Parathyroid adenoma (tissue), 2 donors: ENCODE results near the gene CTRB2.

Source experiments
- H2AFZ ChIP-seq: fragments of 300-600 bp; sonication (generic); one replicate; pipeline ENCODE4 v1.7.0; 2017; ENCODE audit warnings: antibody characterized with exemption, mild to moderate bottlenecking
- H3K27ac ChIP-seq: fragments of 300-600 bp; sonication (generic); one replicate; pipeline ENCODE4 v1.7.0; 2017
- H3K27me3 ChIP-seq: fragments of 300-600 bp; sonication (generic); one replicate; pipeline ENCODE4 v1.7.0; 2017; ENCODE audit warnings: low read length; ENCODE audit not compliant: control insufficient read depth, insufficient read depth
- H3K36me3 ChIP-seq: fragments of 300-600 bp; sonication (generic); one replicate; pipeline ENCODE4 v1.7.0; 2017; ENCODE audit warnings: low read length; ENCODE audit not compliant: control insufficient read depth, insufficient read depth
- H3K4me1 ChIP-seq: fragments of 300-600 bp; sonication (generic); one replicate; pipeline ENCODE4 v1.7.0; 2017; ENCODE audit warnings: control low read depth
- H3K4me2 ChIP-seq: fragments of 300-600 bp; sonication (generic); one replicate; pipeline ENCODE4 v1.7.0; 2017; ENCODE audit warnings: low read length
- H3K4me3 ChIP-seq: fragments of 300-600 bp; sonication (generic); one replicate; pipeline ENCODE4 v1.7.0; 2017; ENCODE audit warnings: low read depth, low read length
- H3K79me2 ChIP-seq: fragments of 300-600 bp; sonication (generic); one replicate; pipeline ENCODE4 v1.7.0; 2017; ENCODE audit warnings: control low read depth
- H3K9ac ChIP-seq: fragments of 300-600 bp; sonication (generic); one replicate; pipeline ENCODE4 v1.7.0; 2017; ENCODE audit warnings: mild to moderate bottlenecking
- H3K9me3 ChIP-seq: fragments of 300-600 bp; sonication (generic); one replicate; pipeline ENCODE4 v1.7.0; 2017; ENCODE audit warnings: low read length; ENCODE audit not compliant: control insufficient read depth
- TF ChIP-seq, protein P1 (sequence below): fragments of 300-600 bp; sonication (generic); IDR thresholded peaks from one replicate; pipeline ENCODE4 v1.7.0; 2017; ENCODE audit warnings: antibody characterized with exemption, mild to moderate bottlenecking
- donor health status: primary hyperparathyroidism.

Gene CTRB2

DNA sequence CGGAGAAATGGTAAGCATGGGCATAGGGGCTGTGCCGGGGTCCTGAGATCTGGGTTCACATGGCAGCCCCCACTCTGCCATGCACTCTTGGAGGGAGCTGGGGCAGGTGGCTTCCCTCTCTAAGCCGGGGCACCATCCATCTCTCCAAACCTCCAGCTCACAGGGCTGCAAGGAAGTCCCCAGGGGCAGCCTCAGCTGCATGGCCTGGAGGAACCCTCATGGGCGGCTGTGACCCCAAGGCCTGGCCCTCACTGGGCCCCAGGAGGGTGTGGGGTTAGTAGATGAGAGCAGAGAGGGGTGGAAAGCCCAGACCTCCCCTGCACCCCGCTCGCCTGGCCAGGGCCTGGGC lies 2.6 kb downstream of the CTRB2 start:
- H2AFZ ChIP-seq, result no peak overlapping the region
- no peaks in the 10 kb centered on the region for H3K4me1 ChIP-seq
- no peaks in the 10 kb centered on the region for H3K9me3 ChIP-seq
- H3K9ac ChIP-seq, result no peak overlapping the region
- H3K27ac ChIP-seq, result no peak overlapping the region
- H3K4me3 ChIP-seq, result no peak overlapping the region
- H3K36me3 ChIP-seq, result no peaks in the 10 kb centered on the region
- TF ChIP-seq, protein P1, sequence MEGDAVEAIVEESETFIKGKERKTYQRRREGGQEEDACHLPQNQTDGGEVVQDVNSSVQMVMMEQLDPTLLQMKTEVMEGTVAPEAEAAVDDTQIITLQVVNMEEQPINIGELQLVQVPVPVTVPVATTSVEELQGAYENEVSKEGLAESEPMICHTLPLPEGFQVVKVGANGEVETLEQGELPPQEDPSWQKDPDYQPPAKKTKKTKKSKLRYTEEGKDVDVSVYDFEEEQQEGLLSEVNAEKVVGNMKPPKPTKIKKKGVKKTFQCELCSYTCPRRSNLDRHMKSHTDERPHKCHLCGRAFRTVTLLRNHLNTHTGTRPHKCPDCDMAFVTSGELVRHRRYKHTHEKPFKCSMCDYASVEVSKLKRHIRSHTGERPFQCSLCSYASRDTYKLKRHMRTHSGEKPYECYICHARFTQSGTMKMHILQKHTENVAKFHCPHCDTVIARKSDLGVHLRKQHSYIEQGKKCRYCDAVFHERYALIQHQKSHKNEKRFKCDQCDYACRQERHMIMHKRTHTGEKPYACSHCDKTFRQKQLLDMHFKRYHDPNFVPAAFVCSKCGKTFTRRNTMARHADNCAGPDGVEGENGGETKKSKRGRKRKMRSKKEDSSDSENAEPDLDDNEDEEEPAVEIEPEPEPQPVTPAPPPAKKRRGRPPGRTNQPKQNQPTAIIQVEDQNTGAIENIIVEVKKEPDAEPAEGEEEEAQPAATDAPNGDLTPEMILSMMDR, result no peak
- H3K79me2 ChIP-seq, result no peaks in the 10 kb centered on the region
- no peaks in the 10 kb centered on the region for H3K27me3 ChIP-seq
- H3K4me2 ChIP-seq, result no peak overlapping the region

DNA sequence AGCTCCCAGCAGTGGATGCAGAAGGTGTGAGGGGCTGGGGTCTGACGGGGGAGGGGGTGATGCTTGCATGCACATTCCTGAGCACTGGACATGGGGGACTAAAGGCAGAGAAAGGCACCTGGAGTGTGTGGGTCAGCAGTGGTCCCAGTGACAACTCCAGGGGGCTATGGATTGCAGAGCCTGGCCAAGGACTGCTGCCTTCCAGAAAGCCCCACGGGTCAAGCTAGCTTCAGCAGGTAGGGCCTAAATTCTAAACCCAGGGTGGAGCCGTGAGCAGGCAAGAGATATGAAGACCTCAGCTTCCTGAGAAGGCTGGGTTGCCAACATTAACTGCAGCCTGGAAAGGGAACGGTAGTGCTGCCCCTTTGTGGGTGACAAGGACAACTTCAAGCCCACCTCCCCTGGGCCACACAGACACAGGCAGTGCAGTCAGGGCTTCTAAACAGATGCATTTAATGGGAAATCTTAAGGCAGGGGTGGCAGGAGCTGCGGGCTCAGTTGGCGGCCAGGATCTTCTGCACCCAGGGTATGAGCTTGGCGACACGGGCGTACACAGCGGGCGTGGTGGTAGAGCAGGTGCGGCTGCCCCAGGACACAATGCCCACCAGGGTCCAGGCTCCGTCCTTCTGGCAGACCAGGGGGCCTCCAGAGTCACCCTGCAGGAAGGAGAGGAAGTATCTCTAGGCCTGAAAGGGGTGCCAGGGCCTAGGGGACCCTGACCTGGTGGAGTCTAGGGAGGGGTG lies 3.1 kb downstream of the CTRB2 start:
- Histone ChIP-seq H3K9ac (no peak overlapping the region), H3K36me3 (no peaks in the 10 kb centered on the region), H3K4me3 (no peak overlapping the region), H3K4me1 (no peaks in the 10 kb centered on the region), H3K79me2 (no peaks in the 10 kb centered on the region), H2AFZ (no peak overlapping the region), H3K27me3 (no peaks in the 10 kb centered on the region), H3K27ac (no peak overlapping the region), H3K4me2 (no peak overlapping the region), H3K9me3 (no peaks in the 10 kb centered on the region)
- TF ChIP-seq, protein P1, result no peak

DNA sequence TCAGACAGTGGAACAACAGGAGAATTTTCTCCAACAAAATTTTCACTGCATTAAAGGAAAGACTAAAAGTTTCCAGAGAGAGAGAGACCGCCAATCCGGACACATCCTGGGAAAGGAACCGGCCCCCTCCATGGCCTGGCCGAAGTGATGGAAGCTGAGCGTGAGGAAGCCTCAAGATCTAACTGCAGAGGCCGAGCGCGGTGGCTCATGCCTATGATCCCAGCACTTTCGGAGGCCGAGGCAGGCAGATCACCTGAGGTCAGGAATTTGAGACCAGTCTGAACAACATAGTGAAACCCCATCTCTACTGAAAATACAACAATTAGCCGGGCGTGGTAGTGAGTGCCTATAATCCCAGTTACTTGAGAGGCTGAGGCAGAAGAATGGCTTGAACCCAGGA lies 3.9 kb downstream of the CTRB2 start:
- H3K27me3 ChIP-seq, result no peaks in the 10 kb centered on the region
- H3K9ac ChIP-seq, result no peak overlapping the region
- H3K9me3 ChIP-seq, result no peaks in the 10 kb centered on the region
- no peak overlapping the region for H3K27ac ChIP-seq
- TF ChIP-seq, protein P1, result no peak
- no peak overlapping the region for H3K4me3 ChIP-seq
- H3K4me2 ChIP-seq, result no peak overlapping the region
- H3K4me1 ChIP-seq, result no peaks in the 10 kb centered on the region
- H3K79me2 ChIP-seq, result no peaks in the 10 kb centered on the region
- no peaks in the 10 kb centered on the region for H3K36me3 ChIP-seq
- no peak overlapping the region for H2AFZ ChIP-seq

DNA sequence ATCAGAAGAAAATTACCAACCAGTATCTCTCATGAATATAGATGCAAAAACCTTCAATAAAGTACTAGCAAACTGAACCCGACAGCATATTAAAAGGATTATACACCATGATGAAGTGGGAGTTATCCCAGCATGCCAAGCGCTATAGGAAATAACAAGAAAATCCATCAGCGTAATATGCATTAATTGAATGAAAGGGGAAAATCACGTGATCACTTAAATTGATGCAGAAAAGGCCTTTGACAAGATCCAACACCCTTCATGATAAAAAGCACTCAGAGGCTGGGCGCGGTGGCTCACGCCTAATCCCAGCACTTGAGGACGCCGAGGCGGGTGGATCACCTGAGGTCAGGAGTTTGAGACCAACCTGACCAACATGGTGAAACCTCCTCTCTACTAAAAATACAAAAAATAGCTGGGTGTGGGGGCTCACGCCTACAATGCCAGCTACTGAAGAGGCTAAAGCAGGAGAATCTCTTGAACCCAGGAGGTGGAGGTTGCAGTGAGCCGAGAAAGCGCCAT lies 4.8 kb downstream of the CTRB2 start:
- Histone ChIP-seq H3K27ac (no peak overlapping the region), H3K79me2 (no peaks in the 10 kb centered on the region), H3K27me3 (no peaks in the 10 kb centered on the region), H3K9me3 (no peaks in the 10 kb centered on the region), H3K4me2 (no peak overlapping the region), H3K36me3 (no peaks in the 10 kb centered on the region), H3K4me1 (no peaks in the 10 kb centered on the region), H3K4me3 (no peak overlapping the region), H3K9ac (no peak overlapping the region), H2AFZ (no peak overlapping the region)
- TF ChIP-seq, protein P1, result no peak

DNA sequence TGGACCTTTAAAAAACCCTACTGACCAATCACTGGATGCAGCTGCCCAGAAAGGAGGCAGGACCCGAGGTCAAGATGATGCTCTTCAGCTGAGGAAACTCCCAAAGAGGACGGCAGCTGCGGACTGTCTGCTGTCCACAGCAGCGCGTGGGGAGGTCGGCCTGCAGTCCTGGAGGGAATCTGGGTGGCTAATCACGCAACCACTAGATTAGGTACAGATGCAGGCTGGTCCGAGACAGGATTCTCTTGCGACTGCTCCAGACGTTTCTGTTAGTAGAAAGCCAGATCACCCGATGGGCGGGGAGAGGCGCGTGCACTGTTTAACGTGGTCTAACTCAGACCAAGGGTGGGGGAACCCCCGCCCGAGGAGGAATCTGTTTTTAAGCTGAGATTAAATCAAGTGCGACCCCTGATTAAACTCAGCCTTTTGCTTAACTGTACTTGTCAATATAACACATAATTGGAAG lies 8.8 kb downstream of the CTRB2 start:
- Histone ChIP-seq H3K36me3 (no peaks in the 10 kb centered on the region), H3K4me1 (no peaks in the 10 kb centered on the region), H3K9me3 (no peaks in the 10 kb centered on the region), H3K27ac (no peak overlapping the region), H3K4me3 (no peak overlapping the region), H3K27me3 (no peaks in the 10 kb centered on the region), H3K9ac (no peak overlapping the region), H2AFZ (no peak overlapping the region), H3K4me2 (no peak overlapping the region), H3K79me2 (no peaks in the 10 kb centered on the region)
- TF ChIP-seq, protein P1, result no peak
